T-helper 9 cell (primary cell): ENCODE measurements around the gene PRCP.

Experiments
- DNase-seq: peaks from one replicate; pipeline ENCODE4 v3.0.0-alpha.2; 2020

Gene PRCP

GRCh38 chr11:82826526-82826925, 73.7 kb downstream of the PRCP start:
- DNase-seq, result no peak

- DNase-seq, result no peak
Measured at GRCh38 chr11:82823647-82824619, 76.3 kb downstream of the PRCP start.

GRCh38 chr11:82818409-82819043, 81.7 kb downstream of the PRCP start:
- no peak for DNase-seq

GRCh38 chr11:82815406-82815805, 84.8 kb downstream of the PRCP start:
- no peak for DNase-seq

- DNase-seq, result no peak
Measured at GRCh38 chr11:82814379-82814778, 85.9 kb downstream of the PRCP start.

- no peak for DNase-seq
Measured at GRCh38 chr11:82811369-82811768, 88.9 kb downstream of the PRCP start.

- DNase-seq, result no peak
Measured at GRCh38 chr11:82810738-82811137, 89.5 kb downstream of the PRCP start.

- no peak for DNase-seq
Measured at GRCh38 chr11:82810326-82810725, 89.9 kb downstream of the PRCP start.

- DNase-seq, result no peak
Measured at GRCh38 chr11:82807646-82808045, 92.6 kb downstream of the PRCP start.

- DNase-seq, result no peak
Measured at GRCh38 chr11:82802710-82803109, 97.5 kb downstream of the PRCP start.

GRCh38 chr11:82796998-82797961, 103.0 kb downstream of the PRCP start:
- DNase-seq, result no peak

- DNase-seq, result no peak
Measured at GRCh38 chr11:82794490-82794889, 105.7 kb downstream of the PRCP start.

- no peak for DNase-seq
Measured at GRCh38 chr11:82792822-82793569, 107.2 kb downstream of the PRCP start.

- no peak for DNase-seq
Measured at GRCh38 chr11:82792319-82792718, 107.9 kb downstream of the PRCP start.

- no peak for DNase-seq
Measured at GRCh38 chr11:82791779-82792178, 108.5 kb downstream of the PRCP start.

- DNase-seq, result no peak
Measured at GRCh38 chr11:82790723-82791484, 109.3 kb downstream of the PRCP start.

GRCh38 chr11:82787981-82788380, 112.2 kb downstream of the PRCP start:
- no peak for DNase-seq

GRCh38 chr11:82786836-82787235, 113.4 kb downstream of the PRCP start:
- DNase-seq, result no peak

GRCh38 chr11:82786001-82786400, 114.2 kb downstream of the PRCP start:
- DNase-seq, result no peak

GRCh38 chr11:82782825-82783374, 117.3 kb downstream of the PRCP start:
- no peak for DNase-seq

- no peak for DNase-seq
Measured at GRCh38 chr11:82778776-82779175, 121.5 kb downstream of the PRCP start.
